ENCODE results near the gene NKIRAS2.
A peak's percentile ranks its signal among the peaks of the same experiment; 100 is the strongest.

Gene NKIRAS2

GRCh38 chr17:42059815-42060214 lies 39.9 kb downstream of the NKIRAS2 start:
- no peak for DNase-seq

- no peak for DNase-seq
Measured at GRCh38 chr17:42060231-42060630, 40.3 kb downstream of the NKIRAS2 start.

- DNase-seq, result peak; percentile 81
Measured at GRCh38 chr17:42061646-42062487, 42.0 kb downstream of the NKIRAS2 start.

GRCh38 chr17:42062681-42063080 lies 42.8 kb downstream of the NKIRAS2 start:
- no peak for DNase-seq

GRCh38 chr17:42065201-42065600 lies 45.3 kb downstream of the NKIRAS2 start:
- no peak for DNase-seq

- peak; percentile 78 for DNase-seq
Measured at GRCh38 chr17:42067371-42068091, 47.6 kb downstream of the NKIRAS2 start.

- no peak for DNase-seq
Measured at GRCh38 chr17:42068979-42069378, 49.1 kb downstream of the NKIRAS2 start.

GRCh38 chr17:42071810-42072209 lies 51.9 kb downstream of the NKIRAS2 start:
- peak; percentile 24 for DNase-seq

- peak; percentile 57 for DNase-seq
Measured at GRCh38 chr17:42072323-42073187, 52.7 kb downstream of the NKIRAS2 start.

Measured in hematopoietic multipotent progenitor cell treated with erythropoietin and hydrocortisone succinate and interleukin-3 and kit ligand, for 4 days (in vitro differentiated cells).